GM12878 (cell line): ENCODE measurements around the gene DEXI. TPM values are rescaled to one million over a fixed set of nuclear protein-coding genes. Genes with fewer than 3 reads are reported as not detected.

Experiments
- ATAC-seq: fragments of 200-7000 bp; cut with Tn5 transposase; 3 replicates; pipeline ENCODE4 v1.9.1; 2020; ENCODE audit warnings: mild to moderate bottlenecking, moderate library complexity
- BruUV-seq: library from RNA; stranded (reverse); fragments of 400-500 nt; replicated peaks from 2 replicates; lab custom pipeline; 2021; lab: Mats Ljungman, UMichigan
- CTCF ChIA-PET: fragments of 300-600 bp; sonication (Branson Sonifier 250); formaldehyde crosslinking; extraction: SDS; loops from one replicate; lab custom pipeline; 2021; ENCODE audit warnings: inconsistent platforms; lab: Yijun Ruan, JAX
- POLR2A ChIA-PET: fragments of 350-600 bp; formaldehyde crosslinking; extraction: SDS; loops from one replicate; lab custom pipeline; 2021; ENCODE audit warnings: inconsistent platforms; lab: Charles Lee
- RAD21 ChIA-PET: fragments of 300-600 bp; sonication (Branson Sonifier 250); formaldehyde crosslinking; loops from one replicate; lab custom pipeline; 2023; ENCODE audit warnings: antibody characterized with exemption; ENCODE audit not compliant: unreplicated experiment; lab: Charles Lee
- SMC1A ChIA-PET: fragments of 300-600 bp; sonication (Branson Sonifier 250); formaldehyde crosslinking; loops from one replicate; lab custom pipeline; 2023; ENCODE audit not compliant: unreplicated experiment, uncharacterized antibody; lab: Charles Lee
- DNase-seq: peaks from one replicate; pipeline ENCODE4 v3.0.0-alpha.2; 2011; ENCODE audit warnings: low read depth, low spot score
- FAIRE-seq: peaks from 3 replicates; lab custom pipeline; 2011; peaks lifted over from hg19 to GRCh38; lab: Jason Lieb, UNC
- H2AFZ ChIP-seq: 2 replicates; pipeline ENCODE4 v1.6.0; 2011; ENCODE audit warnings: low read depth, low read length, control low read depth; ENCODE audit not compliant: control insufficient read depth
- H3K27ac ChIP-seq: 2 replicates; pipeline ENCODE4 v1.5.1; 2011; ENCODE audit warnings: control low read depth; ENCODE audit not compliant: control insufficient read depth, insufficient read depth
- H3K27me3 ChIP-seq, 2 experiments: replicated peaks in 1 of 2; 2 replicates each; pipeline versions ENCODE4 v1.6.0 to v1.6.1; 2011; ENCODE audit warnings: low read length in 1 of 2; ENCODE audit not compliant: control insufficient read depth in 2 of 2, insufficient read depth in 2 of 2
- H3K36me3 ChIP-seq, 2 experiments: 2 replicates each; pipeline ENCODE4 v1.5.1; 2011; ENCODE audit warnings: low read length in 1 of 2; ENCODE audit not compliant: control insufficient read depth in 2 of 2, insufficient read depth in 2 of 2
- H3K4me1 ChIP-seq: 2 replicates; pipeline ENCODE4 v1.6.1; 2011; ENCODE audit warnings: mild to moderate bottlenecking, low read length, moderate library complexity, mixed read lengths; ENCODE audit not compliant: control insufficient read depth, insufficient read depth
- H3K4me2 ChIP-seq: 2 replicates; pipeline ENCODE4 v1.6.0; 2011; ENCODE audit warnings: control low read depth; ENCODE audit not compliant: control insufficient read depth, insufficient read depth
- H3K4me3 ChIP-seq: fragments of 200-600 bp; sonication (generic); 2 replicates; pipeline ENCODE4 v1.5.1; 2016
- H3K79me2 ChIP-seq: 2 replicates; pipeline ENCODE4 v1.6.0; 2011; ENCODE audit warnings: low read length; ENCODE audit not compliant: control insufficient read depth, insufficient read depth
- H3K9ac ChIP-seq: 2 replicates; pipeline ENCODE4 v1.8.0; 2011; ENCODE audit warnings: low read length, control low read depth, mixed read lengths; ENCODE audit not compliant: control insufficient read depth, insufficient read depth
- H3K9me3 ChIP-seq: replicated peaks from 3 replicates; pipeline ENCODE4 v1.5.1; 2011; ENCODE audit warnings: mild to moderate bottlenecking, low read length; ENCODE audit not compliant: control insufficient read depth, insufficient read depth
- H4K20me1 ChIP-seq: 2 replicates; pipeline ENCODE4 v1.6.0; 2011; ENCODE audit not compliant: control insufficient read depth, insufficient read depth
- EGR1 ChIP-seq, 2 experiments: IDR thresholded peaks; 1 replicate in 1 of 2; 2 replicates in 1 of 2; pipeline ENCODE4 v1.6.1; 2011 to 2012; ENCODE audit warnings: low read depth in 2 of 2, low read length in 2 of 2, borderline replicate concordance in 1 of 2, mild to moderate bottlenecking in 1 of 2, moderate library complexity in 1 of 2
- KLF5 ChIP-seq: fragments of 450-650 bp; IDR thresholded peaks from 2 replicates; pipeline ENCODE4 v1.6.1; 2014; ENCODE audit warnings: mild to moderate bottlenecking; ENCODE audit not compliant: partially characterized antibody
- NR2F1 ChIP-seq: fragments of 450-650 bp; conservative IDR thresholded peaks from 2 replicates; pipeline ENCODE4 v1.6.1; 2017; ENCODE audit warnings: mild to moderate bottlenecking
- PBX3 ChIP-seq: IDR thresholded peaks from 2 replicates; pipeline ENCODE4 v1.6.1; 2011; ENCODE audit warnings: mild to moderate bottlenecking, low read depth, low read length, moderate library complexity; ENCODE audit not compliant: insufficient replicate concordance
- SP1 ChIP-seq: IDR thresholded peaks from one replicate; pipeline ENCODE4 v1.6.1; 2011; ENCODE audit warnings: low read depth, low read length
- SUZ12 ChIP-seq: fragments of 200-600 bp; sonication (generic); IDR thresholded peaks from one replicate; pipeline ENCODE4 v1.6.1; 2018; ENCODE audit warnings: antibody characterized with exemption, mild to moderate bottlenecking; ENCODE audit not compliant: unreplicated experiment
- ZBTB33 ChIP-seq: fragments of 450-650 bp; IDR thresholded peaks from 2 replicates; pipeline ENCODE4 v1.6.1; 2017; ENCODE audit warnings: mild to moderate bottlenecking
- ZNF687 ChIP-seq: fragments of 450-650 bp; IDR thresholded peaks from 2 replicates; pipeline ENCODE4 v1.6.1; 2017; ENCODE audit warnings: mild to moderate bottlenecking, moderate library complexity
- WGBS: methylation state at CpG from one replicate; pipeline ENCODE4 v1.1.6; 2016; ENCODE audit warnings: low lambda C conversion rate; ENCODE audit not compliant: insufficient replicate concordance, insufficient coverage; ENCODE audit errors: missing lambda C conversion rate; 5-methylcytosine and 5-hydroxymethylcytosine counted together
- in situ Hi-C: fragments of 300-500 bp; cut with MboI; formaldehyde crosslinking; loops from 9 replicates; pipeline ENCODE4 v1.14.3; 2018; ENCODE audit warnings: mixed read lengths
- intact Hi-C: fragments of 100-400 bp; cut with micrococcal nuclease; formaldehyde crosslinking; loops from one replicate; pipeline ENCODE4 v1.14.2; 2022; ENCODE audit not compliant: unreplicated experiment
- polyA plus RNA-seq, 11 experiments: library from polyadenylated mRNA; depleted of rRNA in 4 of 11; unstranded in 6 of 11; stranded (reverse) in 5 of 11; fragments of >200 nt; fragmentation: Nextera tagmentation in 4 of 11; fragmentation: Illumina TruSeq in 1 of 11; extraction: Ambion mirVana in 4 of 11; extraction: Trizol in 1 of 11; gene quantifications; 1 replicate in 1 of 11; 2 replicates in 10 of 11; pipeline versions ENCODE4 v1.2.1 to v1.2.3, GENCODE V29; 2011 to 2016; ENCODE audit warnings: inconsistent platforms in 2 of 11, missing spikeins in 2 of 11, low read depth in 1 of 11
- total RNA-seq, 4 experiments: library from RNA; depleted of rRNA in 3 of 4; stranded (reverse); fragments of >200 nt in 3 of 4; fragmentation: Illumina TruSeq in 1 of 4; extraction: Trizol in 1 of 4; gene quantifications; 2 replicates each; pipeline versions ENCODE4 v1.2.1 to v1.2.3, GENCODE V29; 2013 to 2021

Gene DEXI
- total and polyA plus RNA-seq, 10 of the 15 experiments (the other 5 are each of a cell fraction or from before 2014, with no cell fraction given), result 1.4 to 26.3 (median 18.4) TPM

GRCh38 chr16:10961231-10961630 is 19.0 kb upstream of the DEXI start:
- FAIRE-seq, result no peak
- SMC1A ChIA-PET, result interaction anchor here (0.7 to 2.6 kb wide), 4 partner anchors 10 to 554 kb away, joined by 3 to 15 read pairs (median 6); partner anchors contain the start of gene SOCS1
- H4K20me1 ChIP-seq, result no peaks in the 10 kb centered on the region
- H2AFZ ChIP-seq, result no peak overlapping the region
- BruUV-seq, result no TSS peak
- H3K27ac ChIP-seq, result no peak overlapping the region
- CTCF ChIA-PET, result interaction anchor here (0.8 to 7.6 kb wide), 5 partner anchors 11 to 446 kb away, joined by 3 to 61 read pairs (median 10); no protein-coding TSS in a partner anchor
- no peak overlapping the region for H3K9ac ChIP-seq
- ATAC-seq, result no peak
- in situ Hi-C loops, result loop anchor here (10.0 to 25.0 kb wide), 3 partner anchors 701 to 1014 kb away; partner anchors contain the start of genes SNN and SNX29
- H3K9me3 ChIP-seq, result no peaks in the 10 kb centered on the region
- RAD21 ChIA-PET, result interaction anchor here (1.0 kb wide), 1 partner anchor 22 kb away, joined by 3 read pairs; no protein-coding TSS in a partner anchor
- POLR2A ChIA-PET, result interaction anchor here (5.1 to 5.5 kb wide), 2 partner anchors 11 kb away, joined by 20 to 38 read pairs; no protein-coding TSS in a partner anchor
- TF ChIP-seq ZNF687 (no peak), KLF5 (no peak), EGR1 (IDR thresholded peaks at IDR 0.05; ENCODE audit: borderline replicate concordance in 1 of 2, low read depth in 2 of 2, low read length in 2 of 2) (no peak), NR2F1 (no peak), SP1 (no peak), SUZ12 (no peak), ZBTB33 (no peak), PBX3 (no peak)
- 77% methylated on average over 7 of the region's 7 CpGs for WGBS
- peaks cover 21 to 24% of the 10 kb centered on the region in 2 experiments for H3K36me3 ChIP-seq
- no peaks in the 10 kb centered on the region for H3K27me3 ChIP-seq
- peaks cover 7% of the 10 kb centered on the region for H3K79me2 ChIP-seq
- no peak for DNase-seq
- intact Hi-C loops, result loop anchor here (5.0 kb wide), 1 partner anchor 446 kb away; no protein-coding TSS in a partner anchor
- no peak overlapping the region for H3K4me2 ChIP-seq
- H3K4me3 ChIP-seq, result no peak overlapping the region
- peaks cover 45% of the 10 kb centered on the region for H3K4me1 ChIP-seq
